ENCODE results near the gene DCHS1.

DCHS1 gene

DNA sequence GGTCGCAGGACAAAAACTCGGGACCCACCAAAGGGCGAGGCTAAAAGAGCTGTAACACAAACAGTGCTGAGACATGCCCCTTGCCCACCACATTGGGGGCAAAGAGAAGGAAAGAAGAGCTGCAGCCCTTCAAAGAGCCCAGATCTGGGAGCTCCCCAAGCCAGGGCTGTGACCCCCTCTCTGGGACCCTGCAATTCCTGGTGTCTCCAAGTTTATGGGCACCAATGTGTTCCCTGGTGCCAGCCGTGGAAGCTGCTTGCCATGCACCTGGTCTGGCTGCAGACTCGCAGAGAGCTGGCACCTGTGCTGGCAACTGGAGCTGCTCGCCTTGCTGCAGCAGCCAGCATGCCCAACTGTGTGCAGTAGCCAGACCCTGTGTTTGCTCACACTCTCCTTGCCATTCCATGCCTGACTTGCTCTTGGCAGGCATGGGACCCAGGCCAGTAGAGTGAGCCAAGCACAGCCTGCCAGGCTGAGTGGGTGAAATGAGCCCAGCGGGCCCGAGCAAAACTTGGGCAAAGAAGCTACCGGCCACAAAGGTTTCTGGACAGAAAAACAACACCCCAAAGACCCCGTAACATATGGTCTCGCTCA is 68.2 kb downstream of the DCHS1 start:
- no peak for DNase-seq

DNA sequence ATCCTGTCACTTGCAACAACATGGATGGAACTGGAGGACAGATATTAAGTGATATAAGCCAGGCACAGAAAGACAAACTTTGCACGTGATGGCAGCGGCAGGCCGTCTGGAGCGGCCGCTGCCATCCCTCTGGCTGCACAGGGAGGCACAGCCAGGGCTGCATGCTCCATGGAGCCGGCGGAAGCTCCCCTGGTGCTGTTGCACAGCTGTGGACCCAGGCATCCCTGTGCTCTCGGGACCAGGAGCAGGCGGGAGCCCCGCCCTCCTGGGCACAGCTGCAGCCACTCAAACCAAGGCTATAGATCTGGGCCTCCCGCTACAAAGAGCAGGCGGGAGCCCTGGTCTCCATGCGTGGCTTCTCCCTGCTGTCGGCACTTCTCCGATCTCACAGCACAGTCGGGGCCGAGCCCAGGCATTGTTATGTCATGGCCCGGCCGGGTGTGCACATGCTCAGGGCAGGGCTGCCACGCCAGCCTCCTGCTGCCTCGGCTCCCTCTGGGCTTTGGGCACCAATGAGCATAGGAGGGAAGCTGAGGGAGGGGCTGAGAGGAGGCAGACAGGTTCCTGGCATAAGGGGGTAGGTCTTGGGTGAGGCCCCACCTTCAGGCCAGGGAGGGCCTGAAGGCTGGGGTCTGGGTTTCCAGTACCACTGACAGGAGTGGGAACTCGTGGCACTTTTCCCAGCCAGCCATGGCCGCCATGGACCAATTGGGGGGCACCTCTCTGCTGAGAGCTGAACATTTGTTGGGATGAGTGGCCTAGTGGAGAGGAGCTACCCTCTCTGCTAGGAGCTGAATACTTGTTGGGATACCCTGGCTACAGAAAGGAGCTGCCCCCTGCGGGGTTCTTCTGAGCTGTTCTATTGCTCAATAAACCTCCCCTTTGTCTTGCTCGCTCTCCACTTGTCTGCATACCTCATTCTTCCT is 68.9 kb downstream of the DCHS1 start:
- no peak for DNase-seq

DNA sequence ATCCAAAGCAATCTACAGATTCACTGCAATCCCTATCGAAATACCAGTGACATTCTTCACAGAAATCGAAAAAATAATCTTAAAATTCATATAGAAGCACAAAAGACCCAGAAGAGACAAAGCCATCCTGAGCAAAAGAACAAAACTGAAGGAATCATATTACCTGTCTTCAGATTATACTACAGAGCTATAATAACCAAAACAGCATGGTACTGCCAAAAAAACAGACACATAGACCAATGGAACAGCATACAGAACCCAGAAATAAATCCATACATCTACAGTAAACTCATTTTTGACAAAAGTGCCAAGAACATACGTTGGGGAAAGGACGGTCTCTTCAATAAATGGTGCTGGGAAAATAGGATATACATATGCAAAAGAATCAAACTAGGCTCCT is 71.1 kb downstream of the DCHS1 start:
- no peak for DNase-seq

DNA sequence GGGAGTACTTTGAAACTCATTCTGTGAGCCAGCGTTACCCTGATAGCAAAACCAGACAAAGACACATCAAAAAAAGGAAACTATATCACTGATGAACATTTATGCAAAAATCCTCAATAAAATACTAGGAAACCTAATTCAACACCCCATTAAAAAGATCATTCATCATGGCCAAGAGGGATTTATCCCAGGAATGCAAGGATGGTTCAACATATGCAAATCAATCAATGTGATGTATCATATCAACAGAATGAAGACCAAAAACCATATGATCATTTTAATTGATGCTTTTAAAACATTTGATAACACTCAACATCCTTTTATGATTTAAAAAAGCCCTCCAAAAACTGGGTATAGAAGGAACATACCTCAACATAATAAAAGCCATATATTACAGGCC is 72.0 kb downstream of the DCHS1 start:
- DNase-seq: no peak

- no peak for DNase-seq
These were observed 75.9 kb downstream of the DCHS1 start for GRCh38 chr11:6579681-6580080.

DNA sequence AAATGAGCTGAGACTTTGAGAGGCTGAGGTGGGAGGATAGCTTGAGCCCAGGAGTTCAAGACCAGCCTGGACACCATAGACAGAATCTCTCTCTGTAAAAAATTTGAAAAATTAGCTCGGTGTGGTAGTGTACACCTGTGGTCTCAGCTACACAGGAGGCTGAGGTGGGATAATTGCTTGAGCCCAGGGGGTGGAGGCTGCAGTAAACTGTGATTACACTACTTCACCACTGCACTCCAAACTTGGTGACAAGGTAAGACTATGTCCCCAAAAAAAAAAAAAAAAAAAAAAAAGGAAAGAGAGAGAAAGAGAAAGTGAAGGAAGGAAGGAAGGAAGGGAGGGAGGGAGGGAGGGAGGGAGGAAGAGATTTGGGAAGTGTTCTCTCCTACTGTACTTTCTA is 77.5 kb downstream of the DCHS1 start:
- DNase-seq: no peak

DNA sequence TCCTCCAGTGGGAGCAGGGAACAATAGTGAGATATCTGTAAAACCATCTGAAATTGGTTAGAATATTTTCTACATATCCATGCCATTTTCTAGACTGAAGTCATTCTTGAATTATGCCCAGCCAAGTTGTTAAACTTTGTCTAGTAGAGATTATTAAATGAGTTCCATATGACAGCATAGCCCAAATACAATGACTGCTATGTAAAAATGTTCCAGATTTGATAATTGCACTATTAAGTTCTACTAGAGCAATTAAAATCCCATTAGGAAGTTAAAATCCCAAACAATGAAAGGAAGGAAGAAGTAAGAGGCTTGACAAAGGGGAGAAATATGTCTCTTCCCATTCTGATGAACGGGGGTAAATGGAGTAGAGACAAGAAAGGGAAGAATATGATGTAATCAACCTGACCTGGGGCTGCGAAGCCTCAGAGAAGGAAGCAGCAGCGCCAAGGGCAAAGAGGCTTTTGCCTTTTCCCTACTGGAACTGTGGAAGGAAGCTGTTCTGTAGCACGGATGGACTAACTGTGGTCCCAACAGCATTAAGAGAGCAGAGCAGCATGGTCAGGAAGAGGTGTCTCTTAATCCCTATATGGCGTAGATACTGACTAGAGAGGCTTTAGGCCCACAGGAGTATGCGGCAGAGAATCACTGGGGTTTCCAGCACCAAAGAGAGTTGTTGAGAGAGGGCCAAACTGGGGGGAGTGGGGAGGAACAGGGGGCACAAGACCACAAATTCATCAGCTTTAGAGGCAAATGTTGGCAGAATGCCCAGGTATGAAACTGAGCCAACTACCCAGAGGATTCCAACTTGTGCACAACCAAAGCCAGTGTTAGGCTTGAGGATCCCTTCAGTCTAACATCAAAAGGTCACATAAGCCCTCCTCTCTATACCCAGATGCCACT is 78.9 kb downstream of the DCHS1 start:
- DNase-seq: no peak

DNA sequence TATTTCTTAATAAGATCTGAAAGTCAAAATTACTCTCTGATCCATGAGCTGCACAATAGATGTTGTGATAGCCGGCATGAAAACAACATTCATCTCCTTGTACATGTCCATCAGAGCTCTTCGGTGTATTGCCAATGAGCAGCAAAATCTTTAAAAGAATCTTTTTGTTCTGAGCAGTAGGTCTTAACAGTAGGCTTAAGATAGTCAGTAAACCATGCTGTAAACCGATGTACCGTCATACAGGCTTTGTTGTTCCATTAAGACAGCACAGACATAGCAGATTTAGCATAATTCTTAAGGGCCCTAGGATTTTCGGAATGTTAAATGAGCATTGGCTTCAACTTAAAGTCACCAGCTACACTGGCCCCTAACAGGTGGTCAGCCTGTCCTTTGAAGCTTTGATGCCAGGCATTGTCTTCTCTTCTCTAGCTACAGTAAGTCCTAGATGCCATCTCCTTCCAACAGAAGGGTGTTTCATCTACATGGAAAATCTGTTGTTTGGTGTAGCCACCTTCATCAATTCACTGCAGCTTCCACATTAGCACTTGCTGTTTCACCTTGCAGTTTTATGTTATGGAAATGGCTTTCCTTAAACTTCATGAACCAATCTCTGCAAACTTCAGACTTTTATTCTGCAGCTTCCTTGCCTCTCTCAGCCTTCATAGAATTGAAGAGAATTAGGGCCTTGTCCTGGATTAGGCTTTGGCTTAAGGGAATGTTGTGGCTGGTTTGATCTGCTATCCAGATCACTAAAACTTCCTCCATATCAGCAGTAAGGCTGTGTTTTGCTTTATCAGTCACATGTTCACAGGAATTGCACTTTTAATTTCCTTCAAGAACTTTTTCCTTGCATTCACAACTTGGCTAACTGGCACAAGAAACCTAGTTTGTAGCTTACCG is 80.5 kb downstream of the DCHS1 start:
- no peak for DNase-seq

- no peak for DNase-seq
These were observed 83.4 kb downstream of the DCHS1 start for GRCh38 chr11:6572215-6572614.

GRCh38 chr11:6571434-6572008 is 84.1 kb downstream of the DCHS1 start:
- DNase-seq: no peak
